HG03135 (cell line): ENCODE data around the gene CAPN5.
A peak's percentile ranks its signal among the peaks of the same experiment; 100 is the strongest.

Experiments used
- ATAC-seq: cut with Tn5 transposase; IDR thresholded peaks from one replicate; pipeline ENCODE4 v1.9.1; 2021; ENCODE audit warnings: mild to moderate bottlenecking, moderate library complexity; ENCODE audit not compliant: unreplicated experiment

CAPN5 gene

DNA sequence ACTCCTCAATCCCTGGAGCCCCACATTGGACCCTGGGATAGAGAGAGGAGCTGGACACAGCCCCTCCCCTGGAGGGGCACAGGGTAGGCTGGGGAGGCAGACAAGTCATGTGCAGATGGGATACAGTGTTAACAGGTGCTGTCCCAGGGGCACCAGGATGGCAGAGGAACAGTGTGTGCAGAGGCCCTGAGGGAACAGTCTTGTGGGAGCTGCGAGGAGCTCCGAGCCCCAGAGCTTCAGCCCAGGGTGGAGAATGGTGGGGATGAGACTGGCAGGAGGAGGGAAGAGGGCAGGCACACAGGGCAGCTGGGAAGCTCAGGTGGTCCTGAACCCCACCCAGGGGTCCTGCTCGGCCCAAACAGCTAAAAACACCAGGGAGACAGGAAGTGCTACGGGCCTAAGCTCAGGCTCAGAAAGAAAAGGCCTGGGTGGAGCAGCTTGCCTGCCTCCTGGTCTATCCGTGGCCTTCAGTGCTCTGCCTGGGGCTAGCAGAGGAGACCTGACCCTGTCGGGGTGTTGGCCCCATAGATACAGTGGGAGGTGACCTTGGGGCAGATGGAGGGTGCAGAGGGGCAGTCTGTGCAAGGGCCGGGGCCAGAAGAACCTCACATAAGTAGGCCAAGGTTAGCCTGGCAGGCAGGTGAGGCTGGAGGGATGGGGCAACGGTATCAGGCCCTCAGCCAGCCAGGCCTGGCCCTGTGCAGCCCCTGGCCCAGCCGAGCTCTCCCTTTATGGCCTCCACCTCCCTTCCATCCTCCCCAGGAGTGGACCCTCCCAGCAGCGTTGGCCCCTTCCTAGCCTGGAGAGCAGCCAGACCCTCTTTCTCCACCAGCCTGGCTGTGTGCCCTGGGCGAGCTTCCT, 15.4 kb downstream of the CAPN5 start:
- ATAC-seq: no peak

DNA sequence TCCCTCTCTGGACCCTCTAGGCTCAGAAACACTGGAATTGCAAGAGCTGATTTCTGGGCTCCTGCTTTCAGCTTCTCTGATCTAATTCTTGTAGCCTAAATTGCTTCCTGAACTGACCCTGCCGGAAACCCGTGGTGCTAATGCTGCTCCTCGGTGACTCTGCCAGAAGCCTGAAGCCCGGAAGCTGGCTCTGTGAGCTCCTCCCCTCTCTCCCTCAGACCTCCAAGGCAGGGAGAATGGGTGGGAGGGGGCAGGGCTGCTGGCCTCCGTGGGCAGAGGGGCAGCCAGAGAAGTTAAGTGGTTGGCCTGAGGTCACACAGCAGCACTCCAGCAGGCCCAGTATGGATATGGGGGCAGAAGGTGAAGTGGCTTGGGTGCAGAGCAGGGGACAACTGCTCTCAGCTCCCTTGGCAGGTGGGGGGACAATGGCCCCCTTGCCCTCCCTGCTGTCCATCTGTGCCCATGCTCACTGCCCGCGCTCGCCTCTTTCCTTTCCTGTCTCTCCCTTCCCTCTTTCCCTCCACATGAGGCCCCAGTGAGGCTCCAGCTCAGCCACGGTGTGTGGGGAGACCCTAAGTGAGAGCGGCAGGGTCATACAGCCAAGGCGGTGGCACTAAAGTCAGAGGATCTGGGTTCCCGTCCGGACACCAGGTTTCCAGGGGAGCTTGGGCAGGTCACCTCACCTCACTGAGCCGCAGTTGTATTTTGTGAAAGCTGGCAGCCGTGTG, 16.2 kb downstream of the CAPN5 start:
- ATAC-seq: no peak

DNA sequence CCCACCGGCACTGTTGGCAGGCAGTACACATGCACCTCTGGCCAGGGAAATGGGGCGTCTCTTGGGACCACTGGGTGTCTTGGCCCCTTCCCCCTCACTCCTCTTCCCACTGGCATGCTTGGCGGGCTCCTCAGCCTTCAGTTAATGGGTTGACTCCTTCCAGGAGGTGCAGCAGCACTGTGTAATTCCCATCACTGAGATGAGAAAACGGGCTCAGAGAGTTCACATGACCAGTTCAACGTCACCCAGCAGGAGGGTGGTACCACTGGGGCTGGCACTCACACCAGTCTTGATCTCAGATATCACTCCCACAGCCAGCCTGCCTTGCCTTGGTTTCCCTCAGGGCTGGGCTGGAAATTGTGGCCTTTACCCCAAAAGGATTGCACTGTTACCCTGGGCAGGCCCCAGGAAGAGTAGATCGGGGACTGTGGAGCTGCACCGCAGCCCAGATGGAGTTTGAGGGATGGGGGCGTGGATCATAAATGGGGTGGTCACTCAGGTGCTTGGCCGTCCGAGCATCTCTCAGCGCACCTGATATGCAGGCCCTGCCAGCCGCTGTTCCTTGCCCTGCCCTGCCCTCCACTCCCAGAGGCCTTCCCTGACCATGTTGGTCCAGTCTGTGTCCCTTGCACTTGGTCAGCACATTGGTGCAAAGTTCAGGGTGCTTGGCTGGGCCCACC, 16.9 kb downstream of the CAPN5 start:
- no peak for ATAC-seq

DNA sequence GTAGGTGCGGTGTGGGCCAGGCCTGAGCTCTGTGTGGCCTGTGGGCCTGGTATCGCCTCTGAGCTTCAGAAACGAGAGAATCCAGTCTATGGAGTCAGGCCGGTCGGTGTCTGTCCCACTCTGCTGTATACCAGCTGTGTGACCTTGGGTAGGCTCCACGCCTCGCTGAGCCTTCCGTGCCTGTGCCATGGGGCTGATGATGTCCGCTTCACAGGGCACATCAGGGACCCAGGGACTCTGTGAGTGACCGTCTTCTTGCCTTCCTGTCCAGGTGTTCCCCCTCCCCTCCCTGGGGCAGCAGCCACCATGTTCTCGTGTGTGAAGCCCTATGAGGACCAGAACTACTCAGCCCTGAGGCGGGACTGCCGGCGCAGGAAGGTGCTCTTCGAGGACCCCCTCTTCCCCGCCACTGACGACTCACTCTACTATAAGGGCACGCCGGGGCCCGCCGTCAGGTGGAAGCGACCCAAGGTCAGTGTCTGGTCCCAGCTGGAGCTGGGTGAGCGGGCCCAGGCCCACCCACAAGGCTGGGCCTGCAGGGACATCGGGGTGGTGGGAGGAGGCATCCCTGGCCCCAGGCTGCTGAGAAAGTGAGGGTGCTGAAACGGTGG, 17.9 kb downstream of the CAPN5 start:
- no peak for ATAC-seq

DNA sequence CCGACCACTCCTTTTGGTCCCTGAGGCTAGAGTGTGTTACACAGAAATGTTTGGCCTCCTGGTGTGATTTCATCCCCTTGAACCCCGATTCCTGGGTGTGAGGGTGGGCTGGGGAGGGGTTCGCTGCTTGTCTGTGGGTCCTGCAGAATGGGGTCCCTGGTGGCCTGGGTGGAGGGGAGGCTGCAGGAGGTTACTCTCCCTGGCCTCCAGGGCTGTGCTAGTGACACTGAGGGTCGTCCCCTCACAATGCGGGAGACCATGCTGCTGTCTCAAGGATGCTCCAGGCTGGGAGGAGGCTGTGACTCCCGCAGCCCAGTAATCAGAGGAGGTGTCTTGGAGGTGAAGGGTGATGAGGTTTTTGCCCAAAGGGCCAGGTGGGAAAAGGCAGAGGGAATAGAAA, 18.9 kb downstream of the CAPN5 start:
- no peak for ATAC-seq

DNA sequence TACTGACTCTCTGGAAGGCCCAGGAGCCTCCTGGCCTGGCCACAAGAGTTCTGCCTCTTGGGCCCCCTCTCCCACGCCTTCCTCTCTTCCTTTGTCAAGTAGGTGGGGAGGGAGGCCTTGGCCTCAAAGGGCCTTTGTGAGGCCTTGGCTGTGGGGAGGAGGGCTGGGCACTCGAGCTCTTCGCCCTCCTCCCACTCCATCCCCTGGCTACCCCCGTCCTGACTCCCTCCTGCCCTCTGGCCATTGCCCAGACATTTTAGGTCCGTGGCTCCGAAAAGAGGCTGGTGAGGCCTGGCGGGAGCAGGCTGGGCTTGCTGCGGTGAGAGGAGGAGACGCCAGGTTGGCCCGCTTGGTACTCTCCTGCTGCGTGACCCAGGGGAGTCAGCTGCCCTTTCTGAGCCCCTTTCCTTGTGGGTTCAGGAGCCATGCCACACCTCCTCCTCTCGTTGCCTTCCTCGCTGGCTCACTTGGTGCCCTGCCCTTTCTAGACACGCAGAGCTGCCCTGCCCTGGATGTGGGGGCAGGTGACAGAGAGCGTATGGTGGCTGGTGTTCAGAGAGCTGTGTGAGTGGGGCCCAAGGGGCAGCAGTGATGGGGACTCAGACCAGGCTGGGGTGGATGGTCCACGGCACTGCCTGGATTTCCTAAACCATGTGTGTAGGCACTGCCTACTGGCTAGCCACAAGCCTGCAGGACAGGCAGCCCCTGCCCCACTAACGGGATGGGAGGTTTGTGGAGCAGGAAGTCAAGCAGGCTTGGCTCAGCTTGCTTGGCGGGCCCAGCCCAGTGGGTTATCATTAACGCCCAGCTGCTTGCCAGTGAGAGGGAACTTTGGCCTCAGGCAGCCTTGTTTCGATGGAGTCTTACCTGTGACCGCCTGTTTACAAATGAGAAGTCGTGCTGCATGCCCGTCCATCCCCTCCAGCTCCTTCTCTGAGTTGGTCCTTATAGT, 20.0 kb downstream of the CAPN5 start:
- ATAC-seq: no peak

DNA sequence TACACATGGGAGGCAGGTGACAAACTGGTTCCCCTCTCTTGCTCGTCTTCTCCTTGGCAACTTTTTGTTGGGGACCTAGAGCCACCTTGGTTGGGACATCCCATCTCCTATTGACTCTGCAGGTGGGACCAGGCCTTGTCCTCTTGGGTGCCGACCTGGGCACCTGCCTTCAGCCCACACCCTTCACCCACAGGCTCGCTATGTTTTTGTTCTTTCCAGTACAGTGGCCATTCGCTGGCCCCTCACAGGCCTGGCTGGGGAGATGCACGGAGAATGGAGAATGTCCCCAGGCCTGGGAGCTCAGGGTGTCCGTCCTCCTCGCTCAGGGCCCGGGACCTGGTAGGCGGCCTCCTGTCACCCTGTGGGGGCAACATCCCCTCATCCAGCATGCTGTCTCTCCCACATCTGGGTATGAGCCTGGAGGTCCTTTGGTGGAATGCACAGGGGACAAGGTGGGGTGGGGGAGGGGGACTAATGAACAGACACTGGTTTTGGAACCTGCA, 21.0 kb downstream of the CAPN5 start:
- ATAC-seq: no peak

DNA sequence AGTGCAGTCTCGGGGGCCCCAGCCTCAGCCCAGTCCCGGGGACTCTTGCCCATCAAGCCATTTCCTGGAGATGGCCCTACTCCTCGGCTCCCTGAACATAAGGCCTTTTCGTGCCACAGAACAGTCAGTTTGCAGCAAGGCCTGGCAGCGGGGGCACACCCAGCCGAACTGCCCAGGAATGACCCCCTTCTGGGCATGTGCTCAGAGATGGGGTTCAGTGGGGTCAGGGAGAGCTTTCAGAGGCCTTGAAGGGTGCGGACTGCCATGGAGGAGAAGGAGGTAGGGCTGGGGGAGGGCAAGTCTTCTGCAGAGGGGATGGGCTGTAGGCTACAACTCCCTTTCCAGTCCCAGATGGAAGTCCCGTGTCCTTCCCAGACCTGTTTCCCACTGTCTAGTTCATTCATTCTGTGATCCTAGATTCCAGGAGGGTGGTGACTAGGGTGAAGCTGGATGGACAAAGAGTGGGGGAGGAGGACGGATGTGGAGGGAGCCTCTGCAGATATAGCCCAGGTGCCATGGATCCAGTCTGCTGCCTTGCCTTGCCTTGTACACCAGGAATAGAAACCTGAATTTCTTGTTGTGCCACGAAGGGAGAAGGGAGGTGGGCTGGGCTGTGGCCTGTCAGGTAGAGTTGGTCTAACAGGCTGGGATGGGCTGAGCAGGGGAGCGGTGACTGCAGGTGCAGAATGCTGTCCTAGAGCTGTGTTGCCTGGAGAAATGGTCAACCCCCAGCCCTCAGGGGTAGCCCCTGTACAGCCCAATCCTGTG, 21.6 kb downstream of the CAPN5 start:
- no peak for ATAC-seq

DNA sequence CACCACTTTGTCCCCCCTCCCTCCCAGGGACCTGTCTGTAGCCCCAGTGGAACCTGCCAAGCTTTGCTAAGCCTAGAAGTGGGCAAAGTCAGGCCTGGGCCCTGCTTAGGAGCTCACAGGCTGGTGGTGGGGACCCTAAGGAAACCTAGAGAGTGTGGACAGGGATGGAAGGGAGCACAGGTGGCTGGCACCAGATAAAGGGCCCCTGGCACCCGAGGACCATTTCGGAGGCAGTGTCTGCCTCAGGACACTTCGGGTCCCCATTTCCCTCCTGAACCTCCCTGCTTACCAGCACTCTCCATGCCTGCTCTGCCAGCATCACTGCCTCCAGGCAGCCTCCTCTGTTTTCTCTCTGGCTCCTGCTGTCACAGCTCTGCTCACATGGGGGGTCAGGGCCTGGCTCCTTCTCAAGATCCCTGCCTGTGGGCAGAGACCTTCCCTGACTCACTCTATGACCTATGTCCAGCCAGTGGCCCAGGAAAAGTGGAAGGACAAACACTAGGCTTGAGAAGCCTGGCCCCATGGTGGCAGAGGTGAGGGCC, 22.3 kb downstream of the CAPN5 start:
- ATAC-seq: no peak

DNA sequence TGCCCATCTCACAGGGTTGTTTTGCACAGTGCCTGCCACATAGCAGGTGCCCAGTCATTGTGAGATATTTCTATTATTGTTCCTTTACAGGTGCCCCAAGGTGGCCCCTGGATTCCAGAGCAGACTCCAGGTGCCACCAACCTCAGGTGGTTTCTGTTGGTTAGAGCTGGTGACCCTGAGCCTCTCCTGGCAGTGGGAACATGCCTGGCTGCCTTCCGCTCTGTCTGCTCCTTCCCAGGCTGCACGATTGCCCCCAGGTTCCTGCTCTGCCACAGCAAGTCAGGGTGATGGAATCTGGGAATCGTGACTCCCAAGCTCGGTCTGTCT, 23.2 kb downstream of the CAPN5 start:
- ATAC-seq: no peak

DNA sequence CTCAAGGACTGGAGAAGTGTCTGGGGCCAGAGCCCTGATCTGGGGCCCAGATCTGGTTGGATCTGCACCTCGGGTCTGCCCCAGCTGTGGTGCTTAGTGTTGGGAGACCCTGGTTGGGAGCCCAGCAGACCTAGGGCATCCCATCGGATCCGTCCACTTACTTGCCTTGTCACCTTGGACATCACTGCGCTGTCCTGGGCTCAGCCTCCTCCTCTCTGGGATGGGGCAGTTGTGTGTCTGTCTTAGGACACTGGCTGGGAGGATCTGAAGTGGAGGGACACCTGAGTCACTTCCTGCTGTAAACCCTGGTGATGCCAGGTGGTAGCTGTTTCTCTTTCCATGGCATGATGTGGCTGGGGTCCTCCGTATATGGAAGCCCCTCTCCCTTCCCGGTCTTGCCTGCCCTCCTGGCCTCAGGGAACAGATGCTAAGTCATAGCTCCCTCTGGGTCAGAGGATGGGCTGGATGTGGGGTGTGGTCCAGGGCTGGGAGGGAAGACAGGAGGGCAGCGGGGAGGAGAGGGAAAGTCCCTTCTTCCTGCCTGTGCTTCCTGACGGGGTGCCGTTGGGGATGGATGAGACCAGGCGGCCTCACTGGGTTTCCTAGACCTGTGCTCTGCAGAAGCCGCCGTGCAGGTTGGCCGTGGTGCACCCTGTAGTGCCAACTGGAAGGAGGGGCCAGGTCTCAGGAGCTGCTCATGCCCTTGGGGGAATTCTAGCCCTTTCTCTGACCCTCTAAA, 23.8 kb downstream of the CAPN5 start:
- ATAC-seq: no peak

DNA sequence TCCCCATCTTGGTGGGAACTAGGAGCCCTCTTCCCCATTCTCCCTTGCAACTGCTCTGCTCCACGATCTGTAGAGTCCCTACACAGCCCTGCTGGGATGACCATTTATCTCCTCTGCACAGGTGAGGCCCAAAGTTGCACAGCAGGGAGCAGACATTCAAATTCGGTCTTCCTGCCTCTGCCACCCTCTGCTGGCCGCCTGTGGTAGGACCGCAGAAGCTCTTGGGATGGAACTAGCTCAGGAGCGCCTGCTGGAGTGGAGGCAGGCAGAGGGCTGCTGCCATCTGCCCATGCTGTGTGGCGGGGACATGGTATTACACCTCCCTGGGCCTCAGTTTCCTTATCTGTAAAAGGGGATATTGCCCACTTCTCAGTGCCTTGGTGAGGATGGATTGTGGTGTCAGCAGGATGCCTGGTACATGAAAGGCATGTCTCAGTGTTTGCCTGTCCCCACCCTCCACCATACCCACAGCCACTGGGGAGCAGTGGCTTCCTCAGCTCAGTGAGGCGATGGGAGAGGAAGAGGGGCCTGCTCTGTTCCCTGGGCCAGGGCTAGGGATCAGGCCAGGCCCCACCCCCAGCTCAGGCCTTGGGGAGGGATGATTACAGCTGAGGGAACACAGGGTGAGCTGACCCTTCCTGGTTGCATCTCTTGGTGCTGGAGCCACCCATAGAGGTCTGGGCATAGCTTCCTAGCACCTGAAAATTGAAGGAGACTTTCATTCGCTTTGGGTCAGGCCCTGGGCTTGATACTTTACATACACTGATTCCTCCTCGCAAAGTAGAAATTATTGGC, 24.6 kb downstream of the CAPN5 start:
- peak; percentile 70 for ATAC-seq

DNA sequence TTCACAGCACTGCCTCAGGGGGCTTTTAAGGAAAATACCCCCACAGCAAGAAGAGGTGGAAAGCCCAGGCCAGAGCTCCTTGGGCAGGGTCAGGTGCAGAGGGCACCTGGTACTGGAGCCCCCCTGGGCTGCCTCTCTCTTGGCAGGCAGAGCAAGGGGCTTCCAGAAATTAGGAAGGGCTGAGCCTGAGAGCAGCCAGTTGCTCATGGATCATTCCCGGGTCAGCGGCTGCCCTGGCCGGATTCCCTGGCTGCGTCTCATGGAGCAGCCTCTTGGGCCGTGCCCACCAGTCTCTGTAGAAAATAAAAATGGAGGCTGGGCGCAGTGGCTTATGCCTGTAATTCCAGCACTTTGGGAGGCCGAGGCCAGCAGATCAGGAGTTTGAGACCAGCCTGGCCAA, 25.6 kb downstream of the CAPN5 start:
- no peak for ATAC-seq

DNA sequence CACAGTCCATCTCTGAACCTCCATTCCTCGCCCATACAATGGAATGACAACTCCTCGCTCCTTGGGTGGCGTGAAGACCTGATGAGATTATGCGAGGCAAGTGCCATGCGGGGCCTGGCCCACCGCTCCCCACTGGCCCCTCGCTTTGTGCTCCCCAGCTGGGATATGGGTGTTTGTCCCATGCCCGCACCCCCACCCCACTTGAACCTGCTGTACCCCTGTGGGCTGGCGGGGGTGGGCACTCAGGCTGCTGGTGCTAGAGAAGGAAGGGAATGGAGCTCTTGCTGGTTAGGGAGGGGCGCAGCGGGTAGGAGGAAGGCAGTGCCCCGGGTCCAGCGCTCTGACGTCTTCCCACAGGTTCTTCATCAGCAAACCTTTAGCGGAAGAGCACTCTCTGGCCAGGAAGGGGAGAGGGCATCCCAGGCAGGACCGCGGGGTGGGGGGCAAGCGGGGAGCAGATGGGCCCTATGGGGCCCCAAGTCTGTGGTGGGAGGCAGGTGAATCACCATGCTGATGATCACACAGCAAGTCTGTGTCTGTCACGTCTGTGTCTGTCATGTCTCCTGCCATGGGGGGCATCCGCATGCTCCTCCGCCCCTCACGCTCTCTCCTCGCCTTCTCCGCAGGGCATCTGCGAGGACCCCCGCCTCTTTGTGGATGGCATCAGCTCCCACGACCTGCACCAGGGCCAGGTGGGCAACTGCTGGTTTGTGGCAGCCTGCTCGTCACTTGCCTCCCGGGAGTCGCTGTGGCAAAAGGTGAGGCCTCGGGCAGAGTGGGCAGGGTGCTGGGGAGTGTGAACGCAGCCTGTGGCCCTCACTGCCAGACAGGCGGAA, 26.5 kb downstream of the CAPN5 start:
- ATAC-seq: no peak

DNA sequence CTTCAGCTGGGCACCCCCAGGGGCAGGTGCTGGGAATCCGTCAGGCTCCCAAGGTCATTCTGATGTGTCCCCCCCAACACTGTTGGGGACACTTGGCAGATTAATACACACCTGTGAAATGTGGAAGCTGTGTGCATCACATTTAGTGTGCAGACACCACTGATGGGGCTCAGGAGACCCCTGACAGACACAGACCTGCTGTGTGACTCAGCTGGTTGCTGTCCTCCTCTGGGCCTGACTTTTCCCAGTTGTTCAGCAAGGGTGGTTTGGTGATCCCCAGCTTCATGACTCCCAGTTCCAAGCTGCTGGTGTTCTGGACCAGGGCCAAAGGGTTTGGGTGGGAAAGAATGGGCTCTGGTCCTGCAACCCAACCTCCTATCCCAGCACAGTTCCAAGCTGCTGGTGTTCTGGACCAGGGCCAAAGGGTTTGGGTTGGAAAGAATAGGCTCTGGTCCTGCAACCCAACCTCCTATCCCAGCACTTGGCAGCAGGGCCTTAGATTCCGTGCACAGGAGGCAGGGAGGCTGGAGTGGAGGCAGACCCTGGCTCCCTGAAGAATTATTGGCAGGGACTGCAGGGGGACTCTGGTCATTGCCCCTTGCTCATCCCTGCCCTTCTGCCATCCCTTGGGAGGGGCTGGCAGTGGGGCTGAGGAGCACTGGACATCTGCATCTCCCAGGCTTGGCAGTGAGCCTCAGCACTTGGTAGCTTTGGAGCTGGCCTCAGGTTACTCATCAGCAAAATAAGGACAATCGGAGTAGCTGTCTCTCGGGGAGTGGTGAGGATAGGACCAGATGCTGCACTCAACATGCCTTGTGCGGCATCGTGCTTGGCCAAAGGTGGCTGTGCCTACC, 27.4 kb downstream of the CAPN5 start:
- no peak for ATAC-seq

DNA sequence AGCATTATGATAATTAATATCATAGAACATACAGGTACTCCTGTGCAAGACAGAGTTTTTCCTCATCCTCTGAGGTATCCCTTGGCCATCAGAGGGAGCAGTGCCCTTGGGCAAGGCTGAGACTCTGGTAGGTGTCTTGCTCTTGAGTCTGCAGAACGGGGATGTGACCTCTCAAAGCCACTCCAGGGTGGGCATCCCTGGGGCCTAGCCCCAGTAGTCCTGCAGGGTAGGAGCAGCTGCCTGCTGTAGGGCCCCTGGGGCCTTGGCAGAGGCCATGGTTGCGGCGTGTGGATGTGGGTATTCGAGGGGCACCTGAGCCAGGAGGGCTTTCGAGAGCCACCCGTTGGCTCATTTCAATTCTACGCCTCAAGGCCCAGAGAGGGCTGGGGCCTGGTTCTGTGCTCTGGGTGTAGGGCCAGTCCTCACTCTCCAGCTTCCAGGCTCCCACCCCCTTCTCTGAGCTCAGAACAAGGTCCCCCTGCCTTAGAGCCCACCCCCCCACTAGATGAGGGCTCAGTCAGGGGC, 28.1 kb downstream of the CAPN5 start:
- ATAC-seq: no peak
